Activated B cell treated with CpG ODN at 0.5 μM for 24 hours (primary cell): ENCODE measurements around the gene CPAMD8. TPM values are rescaled to one million over a fixed set of nuclear protein-coding genes. Genes with fewer than 3 reads are reported as not detected.

Source experiments
- ATAC-seq: fragments of 200-7000 bp; cut with Tn5 transposase; one replicate; pipeline ENCODE4 v1.10.0; 2021; ENCODE audit warnings: low read depth, mild to moderate bottlenecking, moderate library complexity
- CTCF ChIA-PET: fragments of 350-600 bp; sonication (Branson Sonifier 250); formaldehyde crosslinking; loops from one replicate; lab custom pipeline; 2021; ENCODE audit warnings: antibody characterized with exemption; lab: Charles Lee
- POLR2A ChIA-PET: fragments of 350-600 bp; sonication (Branson Sonifier 250); formaldehyde crosslinking; loops from one replicate; lab custom pipeline; 2021; ENCODE audit warnings: antibody characterized with exemption; lab: Charles Lee
- DNase-seq: peaks from one replicate; pipeline ENCODE4 v3.0.0; 2022
- H3K27ac Mint-ChIP-seq: one replicate; pipeline ENCODE4 v1.8.0; 2020; ENCODE audit warnings: mixed read lengths
- H3K27me3 Mint-ChIP-seq: one replicate; pipeline ENCODE4 v1.8.0; 2021; ENCODE audit warnings: mixed read lengths
- H3K36me3 Mint-ChIP-seq: one replicate; pipeline ENCODE4 v1.8.0; 2021; ENCODE audit warnings: low read depth, mixed read lengths
- H3K4me1 Mint-ChIP-seq: one replicate; pipeline ENCODE4 v1.8.0; 2021; ENCODE audit warnings: mixed read lengths
- H3K4me3 Mint-ChIP-seq: one replicate; pipeline ENCODE4 v1.8.0; 2020; ENCODE audit warnings: mild to moderate bottlenecking, mixed read lengths
- H3K9me3 Mint-ChIP-seq: one replicate; pipeline ENCODE4 v1.8.0; 2020; ENCODE audit warnings: mixed read lengths
- CTCF ChIP-seq: fragments of 200-600 bp; IDR thresholded peaks from one replicate; pipeline ENCODE4 v1.8.0; 2022; ENCODE audit warnings: antibody characterized with exemption, mild to moderate bottlenecking
- intact Hi-C: fragments of 100-400 bp; cut with micrococcal nuclease; formaldehyde crosslinking; loops from one replicate; pipeline ENCODE4 v1.15.1; 2024
- total RNA-seq: library from RNA; stranded (reverse); gene quantifications from 2 replicates; pipeline ENCODE4 v1.2.3, GENCODE V29; 2022

The CPAMD8 gene
- 1.7 and 1.8 TPM in 2 replicates for total RNA-seq

GRCh38 chr19:17026706-17027534 is at the start of gene CPAMD8:
TSS of gene CPAMD8 (minus strand) at chr19:17026810. CDS start at chr19:17026642, 168 bp downstream.
- peak; percentile 34 for ATAC-seq
- POLR2A ChIA-PET: no interaction called here
- intact Hi-C loops: no loop called here

DNA sequence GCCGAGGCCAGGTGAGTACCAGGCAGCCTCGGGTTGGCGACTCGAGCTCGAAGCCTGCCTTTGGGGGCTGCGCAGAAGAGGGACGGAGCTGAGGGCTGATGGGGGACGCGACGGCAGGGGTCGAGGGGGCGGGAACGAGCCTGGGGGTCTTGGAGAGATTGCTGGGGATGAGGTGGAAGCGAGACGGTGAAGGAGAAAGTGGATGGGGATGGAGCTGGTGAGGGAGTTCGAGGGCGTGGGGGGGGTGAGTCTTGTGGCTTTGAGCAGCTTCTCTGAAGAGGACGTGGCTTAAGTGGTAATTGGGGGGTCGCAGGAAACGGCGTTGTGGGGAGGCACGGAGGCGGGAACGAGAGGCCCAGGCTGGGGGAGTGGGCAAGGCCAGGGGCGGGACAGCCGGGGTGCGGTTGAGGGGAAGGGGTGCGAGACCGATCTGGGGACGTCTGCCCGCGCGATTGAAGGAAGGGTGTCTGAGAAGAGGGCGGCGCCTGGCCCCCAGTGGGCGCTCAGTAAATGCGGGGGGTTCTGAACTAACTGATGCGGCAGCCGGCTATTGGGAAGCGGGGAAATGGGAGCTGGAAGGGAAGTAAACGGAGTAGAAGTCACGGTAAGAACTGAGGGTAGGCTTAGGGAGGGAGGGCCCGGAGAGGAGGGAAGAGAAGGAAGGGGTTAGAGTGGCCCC is 49.4 kb upstream of the CPAMD8 start:
- H3K4me1 Mint-ChIP-seq: peaks cover 76% of the 10 kb centered on the region
- TF ChIP-seq CTCF: no peak
- peak; percentile 53 for DNase-seq
- no peaks in the 10 kb centered on the region for H3K9me3 Mint-ChIP-seq
- CTCF ChIA-PET: interaction anchor here (0.6 to 2.1 kb wide), 5 partner anchors 50 to 192 kb away, joined by 3 to 5 read pairs (median 4); no protein-coding TSS in a partner anchor
- POLR2A ChIA-PET: interaction anchor here (0.5 to 2.4 kb wide), 25 partner anchors 10 to 417 kb away, joined by 3 to 17 read pairs (median 4); partner anchors contain the start of genes ANKLE1, BABAM1, GTPBP3 and OCEL1
- intact Hi-C loops: loop anchor here (1.0 to 5.0 kb wide), 11 partner anchors 14 to 390 kb away; partner anchors contain the start of genes BABAM1, CCDC194 and OCEL1
- no peaks in the 10 kb centered on the region for H3K27me3 Mint-ChIP-seq
- H3K4me3 Mint-ChIP-seq: peak overlapping the region; percentile 98
- H3K27ac Mint-ChIP-seq: peak overlapping the region; percentile 94
- peaks cover 31% of the 10 kb centered on the region for H3K36me3 Mint-ChIP-seq
- no peak for ATAC-seq

More at GRCh38 chr19:17026706-17027534, at the start of gene CPAMD8:
- H3K4me1 Mint-ChIP-seq: peaks cover 14% of the 10 kb centered on the region
- H3K27ac Mint-ChIP-seq: no peak within 1 kb of the TSS
- H3K9me3 Mint-ChIP-seq: peaks cover 16% of the 10 kb centered on the region
- CTCF ChIA-PET: no interaction called here
- no peak for DNase-seq
- peaks cover 45% of the 10 kb centered on the region for H3K27me3 Mint-ChIP-seq
- peak within 1 kb of the TSS; percentile 84 for H3K4me3 Mint-ChIP-seq
- peaks cover 5% of the 10 kb centered on the region for H3K36me3 Mint-ChIP-seq
- no peak for TF ChIP-seq CTCF

DNA sequence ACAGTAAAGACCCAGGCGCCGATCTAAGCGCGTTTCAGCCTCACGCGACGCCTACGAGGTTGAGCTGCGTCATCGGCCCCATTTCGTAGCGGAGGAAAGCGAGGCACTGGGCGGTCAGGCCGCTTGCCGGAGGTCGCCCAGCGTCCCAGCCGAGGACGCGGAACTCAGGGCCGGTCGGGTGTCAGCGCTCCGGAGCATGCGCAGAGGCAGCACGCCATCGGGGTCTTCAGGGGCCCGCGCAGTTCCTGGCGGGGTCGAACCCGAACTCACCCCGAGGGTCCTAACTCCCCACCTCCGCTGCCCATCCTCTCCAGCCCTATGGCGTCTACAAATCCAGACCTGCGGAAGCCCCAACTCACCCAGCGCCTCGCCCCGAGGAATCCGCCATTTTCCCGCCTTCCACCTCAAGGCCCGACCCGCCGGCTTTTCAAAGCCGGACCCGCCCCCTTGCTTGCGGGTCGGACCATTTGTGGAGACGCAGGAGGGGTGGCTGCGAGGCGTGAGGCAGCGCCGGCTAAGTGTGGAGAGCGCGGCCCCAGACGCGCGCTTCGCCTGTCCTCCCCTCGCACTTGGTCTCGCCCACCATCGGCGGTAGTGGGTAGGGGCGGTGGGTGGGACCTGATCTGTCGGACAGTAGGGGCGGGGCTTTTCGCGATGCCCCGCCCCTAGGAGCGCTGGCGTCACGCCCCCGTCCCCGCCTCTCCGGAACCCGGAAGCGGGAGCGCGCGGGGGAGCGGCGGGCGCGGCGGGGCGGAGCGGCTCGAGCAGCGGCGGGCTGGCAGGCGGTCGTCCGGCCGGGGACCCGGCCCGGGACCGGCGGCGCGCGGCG is 48.6 kb upstream of the CPAMD8 start, which contains the start of the genes HAUS8 and MYO9B:
HAUS8 (minus strand) TSS at position 418 of the 829 bp plus-strand sequence; CDS start at position 388, 30 bp downstream.
MYO9B (plus strand) TSS at position 743 of the 829 bp plus-strand sequence. CDS start 25,941 bp downstream, outside the sequence.
- H3K4me1 Mint-ChIP-seq: peaks cover 75% of the 10 kb centered on the region
- intact Hi-C loops: loop anchor here (1.0 to 5.0 kb wide), 11 partner anchors 15 to 391 kb away; partner anchors contain the start of genes BABAM1, CCDC194 and OCEL1
- peak; percentile 98 for DNase-seq
- ATAC-seq: peak; percentile 87
- H3K27me3 Mint-ChIP-seq: no peaks in the 10 kb centered on the region
- no peak for TF ChIP-seq CTCF
- H3K27ac Mint-ChIP-seq: peak within 1 kb of the TSS; percentile 97
- ChIA-PET CTCF (interaction anchor here (0.6 to 2.3 kb wide), 5 partner anchors 51 to 191 kb away, joined by 3 to 9 read pairs (median 5); no protein-coding TSS in a partner anchor), POLR2A (interaction anchor here (0.5 to 2.4 kb wide), 25 partner anchors 10 to 416 kb away, joined by 3 to 17 read pairs (median 5); partner anchors contain the start of genes GTPBP3, OCEL1 and USE1)
- H3K36me3 Mint-ChIP-seq: peaks cover 38% of the 10 kb centered on the region
- no peaks in the 10 kb centered on the region for H3K9me3 Mint-ChIP-seq
- peak within 1 kb of the TSS; percentile 99 for H3K4me3 Mint-ChIP-seq

DNA sequence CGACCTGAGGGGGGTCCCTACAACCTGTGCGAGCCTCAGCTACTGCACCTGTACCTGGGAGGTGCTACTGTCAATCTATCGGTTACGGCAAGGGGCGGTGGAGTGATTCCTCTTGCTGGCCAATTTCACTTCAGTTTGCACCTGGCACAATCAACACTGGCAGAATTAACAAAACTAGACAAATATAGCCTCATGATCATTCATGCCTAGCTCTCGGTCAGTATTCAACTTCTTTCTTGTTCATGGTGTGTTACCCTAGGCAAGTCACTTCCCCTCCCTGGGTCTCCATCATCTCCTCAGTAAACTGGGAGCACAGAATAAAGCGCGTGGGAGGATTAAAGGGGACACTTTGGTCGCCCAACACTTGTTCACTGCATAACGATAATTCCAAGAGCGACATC is 48.0 kb upstream of the CPAMD8 start:
- POLR2A ChIA-PET: interaction anchor here (0.9 to 2.2 kb wide), 10 partner anchors 35 to 230 kb away, joined by 3 to 15 read pairs (median 4); partner anchors contain the start of genes BABAM1, OCEL1 and USE1
- CTCF ChIA-PET: interaction anchor here (0.6 to 2.3 kb wide), 2 partner anchors 52 to 161 kb away, joined by 3 to 9 read pairs; no protein-coding TSS in a partner anchor
- H3K9me3 Mint-ChIP-seq: no peaks in the 10 kb centered on the region
- peak overlapping the region; percentile 97 for H3K27ac Mint-ChIP-seq
- peaks cover 73% of the 10 kb centered on the region for H3K4me1 Mint-ChIP-seq
- intact Hi-C loops: loop anchor here (1.0 to 5.0 kb wide), 11 partner anchors 16 to 392 kb away; partner anchors contain the start of genes BABAM1, CCDC194 and OCEL1
- H3K4me3 Mint-ChIP-seq: peak overlapping the region; percentile 99
- DNase-seq (no peak), ATAC-seq (peak; percentile 0)
- no peak for TF ChIP-seq CTCF
- H3K27me3 Mint-ChIP-seq: no peaks in the 10 kb centered on the region
- peaks cover 39% of the 10 kb centered on the region for H3K36me3 Mint-ChIP-seq
